Measurements from ENCODE around the gene PPP2R5C. TPM values are rescaled to one million over a fixed set of nuclear protein-coding genes. Genes with fewer than 3 reads are reported as not detected.

PPP2R5C gene
- total RNA-seq, 1 donor, result 114 TPM

- no peak for TF ChIP-seq CTCF (IDR thresholded peaks at IDR 0.05; ENCODE audit: insufficient read depth, low read length)
- no peak for DNase-seq (ENCODE audit: low read depth)
- H3K4me3 ChIP-seq (ENCODE audit: low read depth, low read length), result no peak overlapping the region
Observed at GRCh38 chr14:101784631-101785030, 23.1 kb downstream of the PPP2R5C start.

- DNase-seq (ENCODE audit: low read depth), result no peak
- TF ChIP-seq CTCF (IDR thresholded peaks at IDR 0.05; ENCODE audit: insufficient read depth, low read length), result no peak
- no peak overlapping the region for H3K4me3 ChIP-seq (ENCODE audit: low read depth, low read length)
Observed at GRCh38 chr14:101788016-101788635, 26.6 kb downstream of the PPP2R5C start.

GRCh38 chr14:101789222-101789621 lies 27.7 kb downstream of the PPP2R5C start:
- DNase-seq (ENCODE audit: low read depth), result no peak
- no peak overlapping the region for H3K4me3 ChIP-seq (ENCODE audit: low read depth, low read length)
- TF ChIP-seq CTCF (IDR thresholded peaks at IDR 0.05; ENCODE audit: insufficient read depth, low read length), result no peak

- DNase-seq (ENCODE audit: low read depth), result no peak
- TF ChIP-seq CTCF (IDR thresholded peaks at IDR 0.05; ENCODE audit: insufficient read depth, low read length), result no peak
- H3K4me3 ChIP-seq (ENCODE audit: low read depth, low read length), result no peak overlapping the region
Observed at GRCh38 chr14:101790232-101790631, 28.7 kb downstream of the PPP2R5C start.

GRCh38 chr14:101791919-101792572 lies 30.5 kb downstream of the PPP2R5C start:
- peak overlapping the region; percentile 45 for H3K4me3 ChIP-seq (ENCODE audit: low read depth, low read length)
- peak; percentile 64 for DNase-seq (ENCODE audit: low read depth)
- no peak for TF ChIP-seq CTCF (IDR thresholded peaks at IDR 0.05; ENCODE audit: insufficient read depth, low read length)

GRCh38 chr14:101796016-101796415 lies 34.5 kb downstream of the PPP2R5C start:
- no peak for DNase-seq (ENCODE audit: low read depth)
- H3K4me3 ChIP-seq (ENCODE audit: low read depth, low read length), result no peak overlapping the region
- TF ChIP-seq CTCF (IDR thresholded peaks at IDR 0.05; ENCODE audit: insufficient read depth, low read length), result no peak

Data from fibroblast of the aortic adventitia (primary cell).